Naive thymus-derived CD8-positive, alpha-beta T cell (primary cell): Measurements from ENCODE around the gene TMEM244. TPM values are rescaled to one million over a fixed set of nuclear protein-coding genes. Genes with fewer than 3 reads are reported as not detected.
"Not testable (repeated sequence)": the region's sequence is repeated elsewhere in the genome, so short reads cannot be mapped to it uniquely, and the experiment has no call there.

ENCODE experiments used
- ATAC-seq, 2 donors: fragments of 150-1000 bp; cut with Tn5 transposase in 1 of 2; sonication (Bioruptor Pico), chemical (Tn5 transposase) in 1 of 2; 1 replicate in 1 of 2; 2 replicates in 1 of 2; pipeline ENCODE4 v1.10.0; 2021; ENCODE audit warnings: mild to moderate bottlenecking in 2 of 2, moderate library complexity in 2 of 2
- POLR2A ChIA-PET: fragments of 350-600 bp; sonication (Branson Sonifier 250); formaldehyde crosslinking; loops from one replicate; lab custom pipeline; 2021; ENCODE audit warnings: antibody characterized with exemption; lab: Charles Lee
- DNase-seq, 10 donors: peaks; one replicate each; pipeline versions ENCODE4 v3.0.0 to v3.0.0-alpha.2; 2020 to 2022
- H3K27ac Mint-ChIP-seq, 10 donors: one replicate each; pipeline ENCODE4 v1.8.0; 2020 to 2022; ENCODE audit warnings: mild to moderate bottlenecking in 10 of 10, mixed read lengths in 10 of 10, moderate library complexity in 4 of 10, inconsistent platforms in 1 of 10
- H3K27me3 Mint-ChIP-seq, 5 donors: one replicate each; pipeline ENCODE4 v1.8.0; 2021 to 2022; ENCODE audit warnings: mixed read lengths in 5 of 5
- H3K36me3 Mint-ChIP-seq, 3 donors: one replicate each; pipeline ENCODE4 v1.8.0; 2020 to 2022; ENCODE audit warnings: mixed read lengths in 3 of 3, mild to moderate bottlenecking in 2 of 3, inconsistent platforms in 1 of 3
- H3K4me1 Mint-ChIP-seq, 4 donors: one replicate each; pipeline ENCODE4 v1.8.0; 2021 to 2022; ENCODE audit warnings: mixed read lengths in 4 of 4
- H3K4me3 Mint-ChIP-seq, 10 donors: one replicate each; pipeline ENCODE4 v1.8.0; 2020 to 2022; ENCODE audit warnings: mild to moderate bottlenecking in 10 of 10, mixed read lengths in 10 of 10, moderate library complexity in 6 of 10, inconsistent platforms in 1 of 10
- H3K9me3 Mint-ChIP-seq, 9 donors: one replicate each; pipeline ENCODE4 v1.8.0; 2020 to 2022; ENCODE audit warnings: mixed read lengths in 9 of 9, mild to moderate bottlenecking in 3 of 9, inconsistent platforms in 1 of 9, moderate library complexity in 1 of 9
- polyA plus RNA-seq, 3 donors: library from polyadenylated mRNA; unstranded; fragments of 300-500 nt; fragmentation: Illumina TruSeq; gene quantifications; one replicate each; pipeline ENCODE4 v1.2.3, GENCODE V29; 2021
- total RNA-seq, 8 experiments: library from RNA in 2 of 8; stranded (reverse) in 2 of 8; gene quantifications; one replicate each; pipeline ENCODE4 v1.2.3 and lab custom pipeline; 2021 to 2026

Gene TMEM244
- total and polyA plus RNA-seq, 5 experiments from 2014 or later, result 1.7 TPM; not detected in 4

DNA sequence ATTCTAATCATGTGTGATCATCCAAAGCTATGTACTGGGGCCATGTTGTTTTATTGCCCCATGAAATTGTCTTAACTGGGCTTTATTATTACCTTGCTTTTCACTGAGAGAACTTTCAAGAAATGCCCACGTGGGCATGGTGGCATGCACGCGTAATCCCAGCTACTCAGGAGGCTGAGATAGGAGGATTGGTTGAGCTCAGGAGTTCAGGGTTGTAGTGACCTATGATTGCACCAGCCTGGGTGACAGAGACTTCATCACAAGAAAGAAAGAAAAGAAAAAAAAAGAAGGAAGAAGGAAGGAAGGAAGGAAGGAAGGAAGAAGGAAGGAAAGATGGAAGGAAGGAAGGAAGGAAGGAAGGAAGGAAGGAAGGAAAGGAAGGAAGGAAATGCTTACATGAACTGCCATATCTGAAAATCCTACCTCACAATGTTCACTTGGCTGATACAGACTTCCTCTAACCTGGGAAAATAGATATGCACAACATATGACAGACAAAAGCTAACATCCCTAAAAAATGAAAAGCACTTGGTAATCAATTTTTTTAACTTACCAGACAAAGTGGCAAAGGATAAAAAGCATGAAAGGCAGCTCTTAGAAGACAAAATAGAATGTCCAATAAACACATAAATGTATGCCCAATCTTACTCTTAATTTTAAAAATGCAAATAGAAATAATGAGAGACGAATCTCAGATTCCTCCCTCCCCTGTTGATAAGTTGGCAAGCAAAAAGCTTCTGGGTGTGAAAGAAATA, 25.5 kb upstream of the TMEM244 start:
- Mint-ChIP-seq H3K27me3 (peaks cover 0 to 7% (median 2%) of the 10 kb centered on the region in 5 donors), H3K27ac (no peak overlapping the region), H3K4me1 (peaks cover 0 to 13% (median 2%) of the 10 kb centered on the region in 4 donors), H3K36me3 (no peaks in the 10 kb centered on the region), H3K9me3 (no peaks in the 10 kb centered on the region), H3K4me3 (no peak overlapping the region)
- DNase-seq (no peak), ATAC-seq (no peak)
- POLR2A ChIA-PET, result no interaction called here

DNA sequence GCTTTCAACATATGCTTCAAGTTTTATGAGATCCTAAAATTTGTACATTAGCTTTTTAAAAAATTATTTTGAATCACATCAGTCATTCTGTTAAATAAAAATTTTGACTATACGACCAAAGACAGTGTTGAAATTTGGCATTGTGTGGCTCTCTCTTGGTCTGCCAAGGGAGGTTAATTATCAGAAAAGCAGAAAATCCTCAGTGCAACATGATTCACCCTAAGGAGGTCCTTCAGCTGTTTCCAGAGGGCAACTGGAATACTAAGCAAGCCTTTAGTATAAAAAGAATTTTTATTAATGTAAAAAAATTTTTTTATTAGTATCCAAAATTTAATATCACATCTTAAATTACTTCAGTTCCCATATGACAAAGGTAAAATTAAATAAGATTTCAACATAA, 23.1 kb upstream of the TMEM244 start:
- peaks cover 0 to 5% (median under 1%) of the 10 kb centered on the region in 3 donors for H3K36me3 Mint-ChIP-seq
- H3K4me1 Mint-ChIP-seq, result peaks cover 0 to 9% (median 2%) of the 10 kb centered on the region in 4 donors
- no peak for DNase-seq
- no peak overlapping the region for H3K4me3 Mint-ChIP-seq
- POLR2A ChIA-PET, result no interaction called here
- ATAC-seq, result no peak
- H3K27me3 Mint-ChIP-seq, result peaks cover 0 to 7% (median 2%) of the 10 kb centered on the region in 5 donors
- no peak overlapping the region for H3K27ac Mint-ChIP-seq
- peaks cover 0 to 13% (median 0%) of the 10 kb centered on the region in 9 donors for H3K9me3 Mint-ChIP-seq

DNA sequence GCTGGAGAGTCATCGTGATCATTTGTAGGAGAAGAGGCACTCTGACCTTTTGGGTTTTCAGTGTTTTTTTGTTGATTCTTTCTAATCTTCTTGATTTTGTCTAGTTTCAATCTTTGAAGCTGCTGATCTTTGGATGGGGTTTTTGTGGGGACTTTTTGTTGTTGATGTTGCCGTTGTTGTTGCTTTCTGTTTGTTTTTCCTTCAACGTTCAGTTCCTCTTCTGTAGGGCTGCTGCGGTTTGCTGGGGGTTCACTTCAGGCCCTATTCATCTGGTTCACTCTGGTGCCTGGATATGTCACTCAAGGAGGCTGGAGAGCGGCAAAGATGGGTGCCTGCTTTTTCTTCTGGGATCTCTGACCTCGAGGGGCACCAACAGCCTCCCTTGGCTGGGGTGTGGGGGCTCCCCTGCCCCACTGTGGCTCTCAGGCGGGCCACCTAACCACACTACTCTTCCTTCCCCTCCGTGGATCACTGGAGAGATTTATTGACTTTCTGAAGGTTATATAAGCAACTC, 21.5 kb upstream of the TMEM244 start:
- H3K27me3 Mint-ChIP-seq, result peaks cover 0 to 9% (median 2%) of the 10 kb centered on the region in 5 donors
- POLR2A ChIA-PET, result interaction anchor here (0.9 kb wide), 1 partner anchor 140 kb away, joined by 3 read pairs; no protein-coding TSS in a partner anchor
- H3K9me3 Mint-ChIP-seq, result peaks cover 0 to 24% (median 4%) of the 10 kb centered on the region in 9 donors
- no peak for ATAC-seq
- peaks cover 0 to 7% (median 6%) of the 10 kb centered on the region in 3 donors for H3K36me3 Mint-ChIP-seq
- H3K4me1 Mint-ChIP-seq, result peaks cover 0 to 9% (median 2%) of the 10 kb centered on the region in 4 donors
- peak in 1 of 10 donors; percentile 5 for DNase-seq
- peak overlapping the region in 1 of 10 donors; percentile 16 for H3K4me3 Mint-ChIP-seq
- peak overlapping the region in 3 of 10 donors; percentile 11 to 53 (median 11) for H3K27ac Mint-ChIP-seq

DNA sequence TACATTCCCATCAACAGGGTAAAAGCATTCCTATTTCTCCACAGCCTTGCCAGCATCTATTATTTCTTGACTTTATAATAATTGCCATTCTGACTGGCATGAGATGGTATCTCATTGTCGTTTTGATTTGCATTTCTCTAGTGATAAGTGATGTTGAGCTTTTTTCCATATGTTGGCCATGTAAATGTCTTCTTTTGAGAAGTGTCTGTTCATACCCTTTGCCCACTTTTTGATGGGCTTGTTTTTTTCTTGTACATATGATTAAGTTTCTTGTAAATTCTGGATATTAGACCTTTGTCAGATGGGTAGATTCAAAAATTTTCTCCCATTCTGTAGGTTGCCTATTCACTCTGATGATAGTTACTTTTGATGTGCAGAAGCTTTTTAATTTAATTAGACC, 16.8 kb upstream of the TMEM244 start:
- H3K27me3 Mint-ChIP-seq, H3K4me3 Mint-ChIP-seq, H3K27ac Mint-ChIP-seq, DNase-seq, POLR2A ChIA-PET, ATAC-seq, H3K36me3 Mint-ChIP-seq: not testable (repeated sequence)
- Mint-ChIP-seq H3K4me1 (peaks cover 0 to 22% (median 2%) of the 10 kb centered on the region in 4 donors), H3K9me3 (peaks cover 0 to 24% (median 4%) of the 10 kb centered on the region in 9 donors)

DNA sequence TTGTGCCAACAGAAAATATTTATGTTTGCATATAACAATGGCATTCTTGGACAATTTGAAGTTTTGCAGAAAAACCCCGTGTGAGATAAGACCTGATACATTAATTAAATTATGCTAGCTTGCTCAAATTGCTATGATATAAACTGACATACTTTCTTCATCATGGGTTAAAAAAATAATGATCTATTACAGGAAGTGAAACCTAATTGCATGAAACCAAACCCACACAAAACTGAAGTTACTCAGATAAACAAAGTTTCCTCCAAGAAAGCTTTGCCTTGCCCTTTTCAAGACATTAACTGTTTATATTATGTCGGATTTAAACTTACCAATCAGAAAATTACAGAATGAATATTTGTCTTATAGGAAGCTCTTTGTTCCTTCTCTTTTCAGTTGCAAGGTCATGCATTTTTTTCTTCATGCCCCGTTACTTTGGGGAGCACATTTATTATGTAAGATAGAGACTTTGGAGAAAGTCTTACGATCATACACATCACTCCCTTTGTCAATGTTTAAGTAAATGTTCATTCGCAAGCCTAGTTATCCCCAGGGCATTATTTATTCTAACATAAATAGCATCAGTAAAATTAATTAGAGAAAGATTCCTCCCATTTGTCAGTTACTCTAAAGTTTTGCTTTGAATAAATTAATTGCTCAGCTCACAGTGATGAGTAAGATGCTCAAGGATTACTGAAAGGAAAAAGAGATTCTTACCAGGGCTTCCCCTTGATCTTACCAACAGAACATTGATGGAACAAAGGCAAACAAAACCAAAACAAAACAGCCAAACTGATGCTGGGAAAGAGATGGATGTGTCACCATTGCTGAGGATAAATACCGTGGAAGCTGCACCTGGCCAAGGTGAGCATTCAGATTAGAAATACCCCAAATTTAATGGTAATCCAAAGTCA, 14.8 kb upstream of the TMEM244 start:
- H3K4me1 Mint-ChIP-seq, result peaks cover 0 to 13% (median 0%) of the 10 kb centered on the region in 4 donors
- H3K27ac Mint-ChIP-seq, result peak overlapping the region in 3 of 10 donors; percentile 7 to 40 (median 9)
- H3K9me3 Mint-ChIP-seq, result peaks cover 0 to 18% (median 4%) of the 10 kb centered on the region in 9 donors
- peaks cover 0 to 4% (median 0%) of the 10 kb centered on the region in 5 donors for H3K27me3 Mint-ChIP-seq
- ATAC-seq (no peak), DNase-seq (no peak)
- H3K4me3 Mint-ChIP-seq, result no peak overlapping the region
- POLR2A ChIA-PET, result no interaction called here
- H3K36me3 Mint-ChIP-seq, result peaks cover 0 to 6% (median 6%) of the 10 kb centered on the region in 3 donors

DNA sequence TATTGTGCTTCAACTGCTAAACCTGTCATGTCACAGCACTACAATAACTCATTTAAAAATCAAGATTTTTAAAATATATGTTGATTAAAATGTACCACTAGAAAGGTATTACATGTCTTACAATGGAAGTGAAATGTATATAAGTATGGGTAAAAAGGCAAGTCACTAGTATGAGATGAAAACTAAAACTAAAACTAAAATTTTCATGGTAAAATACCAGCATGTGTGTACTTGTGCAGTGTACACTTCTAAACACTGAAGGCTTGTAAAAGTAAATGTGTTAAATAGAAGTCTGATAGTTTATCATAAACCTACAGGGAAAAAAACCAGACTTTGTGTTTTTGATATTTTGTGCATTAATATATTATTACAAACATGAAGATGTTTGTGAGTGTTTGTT, 13.7 kb upstream of the TMEM244 start:
- POLR2A ChIA-PET, result no interaction called here
- Mint-ChIP-seq H3K4me3 (no peak overlapping the region), H3K27me3 (peaks cover 0 to 4% (median 0%) of the 10 kb centered on the region in 5 donors), H3K9me3 (peaks cover 0 to 16% (median 4%) of the 10 kb centered on the region in 9 donors), H3K4me1 (peaks cover 0 to 13% (median 0%) of the 10 kb centered on the region in 4 donors), H3K27ac (no peak overlapping the region), H3K36me3 (peaks cover 0 to 6% (median 3%) of the 10 kb centered on the region in 3 donors)
- no peak for ATAC-seq
- no peak for DNase-seq

DNA sequence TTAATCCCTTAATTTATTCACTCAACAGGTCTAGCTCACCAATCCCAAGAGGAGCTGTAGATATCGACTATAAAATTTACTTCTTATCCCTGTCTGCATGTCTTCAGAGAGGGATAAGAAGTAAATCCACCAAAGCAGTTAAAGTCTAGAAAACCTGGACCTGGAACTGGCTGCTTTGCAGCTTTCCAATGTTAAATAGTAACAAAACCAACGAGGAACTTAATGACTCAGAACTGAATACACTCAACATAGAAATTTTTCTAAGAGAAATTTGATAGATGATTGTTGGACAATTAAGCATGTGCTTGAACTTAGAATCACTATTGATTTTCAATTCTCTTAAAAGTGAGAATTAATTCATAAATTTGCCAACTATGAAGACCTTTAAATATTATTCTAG, 11.5 kb upstream of the TMEM244 start:
- POLR2A ChIA-PET, result no interaction called here
- peaks cover 0 to 13% (median 0%) of the 10 kb centered on the region in 4 donors for H3K4me1 Mint-ChIP-seq
- H3K27me3 Mint-ChIP-seq, result no peaks in the 10 kb centered on the region
- H3K36me3 Mint-ChIP-seq, result no peaks in the 10 kb centered on the region
- ATAC-seq, result no peak
- H3K27ac Mint-ChIP-seq, result no peak overlapping the region
- H3K9me3 Mint-ChIP-seq, result peaks cover 0 to 2% (median 0%) of the 10 kb centered on the region in 9 donors
- no peak overlapping the region for H3K4me3 Mint-ChIP-seq
- DNase-seq, result no peak

DNA sequence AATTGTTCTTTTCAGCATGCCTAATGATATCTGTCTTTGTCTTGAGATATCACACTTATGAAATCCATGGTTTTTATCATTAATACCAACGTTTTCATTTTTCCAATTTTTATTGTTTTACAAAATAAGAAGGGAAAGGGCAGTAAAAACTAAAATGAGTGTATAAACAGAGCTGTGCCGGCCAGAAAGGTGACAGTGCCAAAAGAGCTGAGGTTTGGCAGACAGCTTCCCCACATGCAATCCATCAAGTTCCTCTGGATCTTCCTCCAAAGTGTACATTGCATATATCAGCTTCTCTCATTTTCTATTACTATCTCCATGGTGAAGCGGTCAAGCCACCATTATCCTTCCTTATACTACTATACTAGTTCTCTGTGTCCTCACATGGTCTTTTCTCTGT, 10.1 kb upstream of the TMEM244 start:
- no peak overlapping the region for H3K27ac Mint-ChIP-seq
- DNase-seq, result no peak
- H3K27me3 Mint-ChIP-seq, result no peaks in the 10 kb centered on the region
- POLR2A ChIA-PET, result no interaction called here
- no peaks in the 10 kb centered on the region for H3K36me3 Mint-ChIP-seq
- peaks cover 0 to 11% (median 0%) of the 10 kb centered on the region in 4 donors for H3K4me1 Mint-ChIP-seq
- peaks cover 0 to 2% (median 0%) of the 10 kb centered on the region in 9 donors for H3K9me3 Mint-ChIP-seq
- no peak for ATAC-seq
- H3K4me3 Mint-ChIP-seq, result no peak overlapping the region

DNA sequence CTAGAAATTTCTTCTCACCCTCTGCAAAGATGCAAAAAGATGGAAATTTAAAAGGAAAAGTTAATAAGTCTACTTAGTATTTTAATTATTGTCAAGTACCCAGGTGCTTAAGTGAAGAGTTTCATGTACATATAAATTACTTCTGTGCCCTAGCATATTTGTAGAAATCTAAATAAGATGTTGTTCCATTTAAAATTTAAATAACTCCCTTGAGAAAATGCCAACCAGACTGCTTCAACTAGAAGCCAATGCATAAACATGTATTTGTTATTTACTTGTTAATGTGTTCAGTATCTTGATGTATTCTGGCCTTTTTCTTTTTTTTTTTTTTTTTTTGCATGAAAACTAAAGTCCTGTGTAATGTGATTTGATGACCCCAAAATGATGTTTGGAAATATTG, 6.3 kb upstream of the TMEM244 start:
- Mint-ChIP-seq H3K27me3 (no peaks in the 10 kb centered on the region), H3K36me3 (peaks cover 0 to 5% (median 0%) of the 10 kb centered on the region in 3 donors), H3K27ac (no peak overlapping the region), H3K4me3 (no peak overlapping the region), H3K4me1 (no peaks in the 10 kb centered on the region), H3K9me3 (peaks cover 0 to 2% (median 0%) of the 10 kb centered on the region in 9 donors)
- POLR2A ChIA-PET, result no interaction called here
- ATAC-seq (no peak), DNase-seq (no peak)

DNA sequence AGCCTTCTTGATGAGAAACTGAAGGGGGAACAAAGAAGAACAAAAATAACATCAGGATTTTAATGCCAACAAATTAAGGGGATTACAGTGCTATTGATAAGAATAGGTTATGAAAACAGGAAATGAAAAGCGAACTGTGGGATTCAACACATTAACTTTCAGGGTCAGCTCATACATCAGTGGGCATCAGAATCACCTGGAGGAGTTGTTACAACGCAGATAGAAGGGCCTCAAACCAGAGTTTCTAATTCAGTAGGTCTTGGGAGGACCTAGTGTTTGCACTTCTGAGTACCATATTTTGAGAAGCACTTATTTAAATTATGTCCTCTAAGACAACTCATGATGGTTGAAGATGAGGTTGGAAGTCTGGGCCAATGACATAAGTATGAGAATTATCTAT, 5.6 kb upstream of the TMEM244 start:
- Mint-ChIP-seq H3K27me3 (no peaks in the 10 kb centered on the region), H3K4me3 (no peak overlapping the region), H3K9me3 (peaks cover 0 to 2% (median 0%) of the 10 kb centered on the region in 9 donors), H3K27ac (no peak overlapping the region), H3K4me1 (no peaks in the 10 kb centered on the region), H3K36me3 (peaks cover 0 to 5% (median 0%) of the 10 kb centered on the region in 3 donors)
- no peak for ATAC-seq
- no peak for DNase-seq
- POLR2A ChIA-PET, result no interaction called here

DNA sequence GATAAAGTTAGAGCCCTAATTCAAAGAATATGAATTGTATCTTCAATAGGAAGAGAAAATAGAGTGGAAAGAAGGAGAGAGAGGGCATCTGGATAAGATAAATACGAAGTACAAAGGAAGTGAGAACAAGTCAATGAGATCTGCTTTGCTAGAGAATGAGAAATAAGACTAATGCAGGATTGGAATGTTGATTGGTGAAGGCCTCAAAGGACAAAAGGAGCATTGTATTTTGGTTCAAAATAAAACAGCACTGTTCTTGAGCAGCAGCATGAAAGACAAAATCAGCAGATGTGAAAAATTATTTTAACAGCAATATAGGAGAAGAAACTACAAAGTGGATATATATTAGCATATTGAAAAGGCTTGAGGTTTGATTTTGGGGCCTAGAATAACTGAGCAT, 5.1 kb upstream of the TMEM244 start:
- Mint-ChIP-seq H3K4me3 (no peak overlapping the region), H3K9me3 (peaks cover 0 to 2% (median 0%) of the 10 kb centered on the region in 9 donors), H3K4me1 (no peaks in the 10 kb centered on the region), H3K27me3 (no peaks in the 10 kb centered on the region), H3K27ac (no peak overlapping the region), H3K36me3 (peaks cover 0 to 5% (median 0%) of the 10 kb centered on the region in 3 donors)
- POLR2A ChIA-PET, result no interaction called here
- no peak for DNase-seq
- no peak for ATAC-seq

DNA sequence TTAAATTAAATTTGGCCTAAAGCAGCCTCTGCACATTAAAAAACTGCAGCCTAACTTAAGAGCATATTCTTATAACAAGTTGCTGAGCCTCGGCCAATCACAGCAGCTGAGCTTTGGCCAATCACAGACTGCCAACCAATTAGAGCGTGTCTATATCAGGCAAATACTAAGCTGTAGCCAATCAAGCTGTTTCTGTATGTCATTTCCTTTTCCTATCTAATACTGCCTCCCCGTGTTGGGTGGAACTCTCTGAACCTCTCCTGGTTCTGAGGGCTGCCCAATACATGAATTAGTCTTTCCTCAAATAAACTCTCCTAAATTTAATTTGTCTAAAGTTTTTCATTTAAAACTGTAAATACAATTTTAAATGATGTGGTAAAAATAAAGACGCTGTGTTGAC, 3.9 kb upstream of the TMEM244 start:
- no peak overlapping the region for H3K4me3 Mint-ChIP-seq
- no peak overlapping the region for H3K27ac Mint-ChIP-seq
- peaks cover 0 to 7% (median 5%) of the 10 kb centered on the region in 4 donors for H3K4me1 Mint-ChIP-seq
- peaks cover 0 to 2% (median 0%) of the 10 kb centered on the region in 9 donors for H3K9me3 Mint-ChIP-seq
- H3K27me3 Mint-ChIP-seq, result no peaks in the 10 kb centered on the region
- POLR2A ChIA-PET, result no interaction called here
- H3K36me3 Mint-ChIP-seq, result peaks cover 0 to 5% (median 0%) of the 10 kb centered on the region in 3 donors
- ATAC-seq, result no peak
- DNase-seq, result no peak
